ENCODE results near the gene ACSF2. TPM values are rescaled to one million over a fixed set of nuclear protein-coding genes. Genes with fewer than 3 reads are reported as not detected.

The ACSF2 gene
- total and polyA plus RNA-seq, 2 of the 13 experiments (the other 11 are each of a cell fraction or from before 2014, with no cell fraction given): 87.3 to 109 TPM

GRCh38 chr17:50458701-50459676 is 33.0 kb downstream of the ACSF2 start (continued):
- TF ChIP-seq ZHX1 (CRISPR knock-in tag; IDR thresholded peaks at IDR 0.05; ENCODE audit: low read depth) (peak; percentile 81), POLR2A (IDR thresholded peaks at IDR 0.05; ENCODE audit: insufficient read depth in 1 of 2, low read depth in 2 of 2, low read length in 2 of 2) (peak; percentile 20 to 31; a peak in 2 of 4 replicates), ZNF431 (CRISPR knock-in tag; IDR thresholded peaks at IDR 0.05; ENCODE audit: borderline replicate concordance, low read depth) (peak; percentile 76), THAP8 (CRISPR knock-in tag; IDR thresholded peaks at IDR 0.05; ENCODE audit: borderline replicate concordance) (no peak), ARID2 (CRISPR knock-in tag; IDR thresholded peaks at IDR 0.05; ENCODE audit: borderline replicate concordance) (no peak), TCF7L2 (IDR thresholded peaks at IDR 0.05; ENCODE audit: low read depth, low read length) (no peak), ZNF709 (CRISPR knock-in tag; IDR thresholded peaks at IDR 0.05) (no peak), ZNF530 (CRISPR knock-in tag; IDR thresholded peaks at IDR 0.05; ENCODE audit: low read depth) (no peak), SP1 (IDR thresholded peaks at IDR 0.05) (no peak), SP1 (CRISPR knock-in tag; IDR thresholded peaks at IDR 0.05) (no peak), ZMAT3 (CRISPR knock-in tag; conservative IDR thresholded peaks at IDR 0.05) (no peak; the same call in 1 of the 2 replicates), RBAK (CRISPR knock-in tag; IDR thresholded peaks at IDR 0.05) (no peak), ZNF20 (CRISPR knock-in tag; IDR thresholded peaks at IDR 0.05) (no peak), RAD51 (IDR thresholded peaks at IDR 0.05; ENCODE audit: borderline replicate concordance) (no peak), BRF2 (CRISPR knock-in tag; IDR thresholded peaks at IDR 0.05) (no peak), RNF2 (conservative IDR thresholded peaks at IDR 0.05; ENCODE audit: low read depth) (0 out of 2 replicates have a peak, but pooled peaks have one; percentile 64), ZBTB3 (CRISPR knock-in tag; IDR thresholded peaks at IDR 0.05; ENCODE audit: borderline replicate concordance, low read depth) (no peak), KDM1A (CRISPR knock-in tag; IDR thresholded peaks at IDR 0.05) (0 out of 2 replicates have a peak, but pooled peaks have one; percentile 36)
- TF ChIP-seq, protein P1, sequence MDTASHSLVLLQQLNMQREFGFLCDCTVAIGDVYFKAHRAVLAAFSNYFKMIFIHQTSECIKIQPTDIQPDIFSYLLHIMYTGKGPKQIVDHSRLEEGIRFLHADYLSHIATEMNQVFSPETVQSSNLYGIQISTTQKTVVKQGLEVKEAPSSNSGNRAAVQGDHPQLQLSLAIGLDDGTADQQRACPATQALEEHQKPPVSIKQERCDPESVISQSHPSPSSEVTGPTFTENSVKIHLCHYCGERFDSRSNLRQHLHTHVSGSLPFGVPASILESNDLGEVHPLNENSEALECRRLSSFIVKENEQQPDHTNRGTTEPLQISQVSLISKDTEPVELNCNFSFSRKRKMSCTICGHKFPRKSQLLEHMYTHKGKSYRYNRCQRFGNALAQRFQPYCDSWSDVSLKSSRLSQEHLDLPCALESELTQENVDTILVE (CRISPR knock-in tag; IDR thresholded peaks at IDR 0.05): no peak
- TF ChIP-seq, protein P2, sequence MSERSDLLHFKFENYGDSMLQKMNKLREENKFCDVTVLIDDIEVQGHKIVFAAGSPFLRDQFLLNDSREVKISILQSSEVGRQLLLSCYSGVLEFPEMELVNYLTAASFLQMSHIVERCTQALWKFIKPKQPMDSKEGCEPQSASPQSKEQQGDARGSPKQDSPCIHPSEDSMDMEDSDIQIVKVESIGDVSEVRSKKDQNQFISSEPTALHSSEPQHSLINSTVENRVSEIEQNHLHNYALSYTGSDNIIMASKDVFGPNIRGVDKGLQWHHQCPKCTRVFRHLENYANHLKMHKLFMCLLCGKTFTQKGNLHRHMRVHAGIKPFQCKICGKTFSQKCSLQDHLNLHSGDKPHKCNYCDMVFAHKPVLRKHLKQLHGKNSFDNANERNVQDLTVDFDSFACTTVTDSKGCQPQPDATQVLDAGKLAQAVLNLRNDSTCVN (CRISPR knock-in tag; IDR thresholded peaks at IDR 0.05; ENCODE audit: borderline replicate concordance): peak; percentile 24; the same call in 1 of the 2 replicates
- TF ChIP-seq, protein P3, sequence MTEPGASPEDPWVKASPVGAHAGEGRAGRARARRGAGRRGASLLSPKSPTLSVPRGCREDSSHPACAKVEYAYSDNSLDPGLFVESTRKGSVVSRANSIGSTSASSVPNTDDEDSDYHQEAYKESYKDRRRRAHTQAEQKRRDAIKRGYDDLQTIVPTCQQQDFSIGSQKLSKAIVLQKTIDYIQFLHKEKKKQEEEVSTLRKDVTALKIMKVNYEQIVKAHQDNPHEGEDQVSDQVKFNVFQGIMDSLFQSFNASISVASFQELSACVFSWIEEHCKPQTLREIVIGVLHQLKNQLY (CRISPR knock-in tag; IDR thresholded peaks at IDR 0.05): peak; percentile 87; the same call in 1 of the 2 replicates
- TF ChIP-seq, protein P4, sequence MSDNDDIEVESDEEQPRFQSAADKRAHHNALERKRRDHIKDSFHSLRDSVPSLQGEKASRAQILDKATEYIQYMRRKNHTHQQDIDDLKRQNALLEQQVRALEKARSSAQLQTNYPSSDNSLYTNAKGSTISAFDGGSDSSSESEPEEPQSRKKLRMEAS (IDR thresholded peaks at IDR 0.05): no peak; the same call in 1 of the 2 replicates

All from HepG2 (cell line).